ENCODE results near the gene HCRTR2. TPM values are rescaled to one million over a fixed set of nuclear protein-coding genes. Genes with fewer than 3 reads are reported as not detected.

The HCRTR2 gene
- total RNA-seq: not detected
- long read RNA-seq: 0 reads

DNA sequence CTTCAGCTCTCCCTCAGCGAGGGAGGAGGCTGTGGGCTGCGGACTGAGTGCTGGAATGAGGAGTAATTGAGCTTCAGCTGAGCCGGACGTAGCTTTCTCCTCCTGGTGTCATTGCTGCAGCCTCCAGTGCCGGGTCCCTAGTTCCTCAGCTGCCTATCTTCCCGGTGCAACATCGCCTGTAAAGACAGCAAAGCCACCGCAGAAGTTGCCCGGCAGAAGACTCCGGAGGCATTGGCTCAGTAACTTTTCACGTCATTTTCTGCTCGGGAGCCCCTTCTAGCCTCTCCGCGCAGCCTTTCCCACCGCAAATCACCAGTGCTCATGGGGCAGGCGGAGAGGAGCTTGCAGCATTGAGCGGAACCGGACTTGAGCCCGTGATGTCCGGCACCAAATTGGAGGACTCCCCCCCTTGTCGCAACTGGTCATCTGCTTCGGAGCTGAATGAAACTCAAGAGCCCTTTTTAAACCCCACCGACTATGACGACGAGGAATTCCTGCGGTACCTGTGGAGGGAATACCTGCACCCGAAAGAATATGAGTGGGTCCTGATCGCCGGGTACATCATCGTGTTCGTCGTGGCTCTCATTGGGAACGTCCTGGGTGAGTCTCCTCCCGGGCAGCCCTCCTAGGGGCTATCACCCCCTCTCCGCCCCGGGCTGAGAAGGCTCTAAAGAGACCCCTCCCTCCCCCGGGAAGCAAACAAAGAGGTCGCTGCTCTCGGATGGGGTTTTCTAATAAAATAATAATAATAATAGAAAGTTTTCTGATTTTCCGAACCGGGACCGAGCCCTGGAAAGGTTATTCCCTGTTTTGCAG, at the start of gene HCRTR2:
Gene HCRTR2, plus strand, starts transcription at position 305 of the 816 bp plus-strand sequence. Its CDS starts 73 bp downstream, at position 378.
- H3K27me3 ChIP-seq: no peaks in the 10 kb centered on the region
- no peaks in the 10 kb centered on the region for H3K4me1 ChIP-seq
- ATAC-seq (no peak), DNase-seq (peak in 1 of 3 donors; percentile 28)
- no peak within 1 kb of the TSS for H3K4me3 ChIP-seq
- 2% methylated on average over 25 of the region's 42 CpGs for WGBS (ENCODE audit: insufficient coverage, low coverage, low lambda C conversion rate, missing lambda C conversion rate)
- intact Hi-C loops (cut with DNase I): no loop called here
- H3K9me3 ChIP-seq: peaks cover 0 to 4% (median 0%) of the 10 kb centered on the region in 4 donors
- no peak for TF ChIP-seq POLR2A (IDR thresholded peaks at IDR 0.05)
- TF ChIP-seq CTCF (IDR thresholded peaks at IDR 0.05): no peak
- H3K27ac ChIP-seq: no peak within 1 kb of the TSS
- no peaks in the 10 kb centered on the region for H3K36me3 ChIP-seq

- H3K36me3 ChIP-seq: no peaks in the 10 kb centered on the region
- no peaks in the 10 kb centered on the region for H3K4me1 ChIP-seq
- no peak for TF ChIP-seq CTCF (IDR thresholded peaks at IDR 0.05)
- no peak for TF ChIP-seq POLR2A (IDR thresholded peaks at IDR 0.05)
- no peak overlapping the region for H3K4me3 ChIP-seq
- intact Hi-C loops (cut with DNase I): no loop called here
- H3K27ac ChIP-seq: no peak overlapping the region
- no peaks in the 10 kb centered on the region for H3K27me3 ChIP-seq
- H3K9me3 ChIP-seq: no peaks in the 10 kb centered on the region
- DNase-seq (no peak), ATAC-seq (no peak)
Observed at GRCh38 chr6:55130806-55131324, 43.5 kb upstream of the HCRTR2 start.

DNA sequence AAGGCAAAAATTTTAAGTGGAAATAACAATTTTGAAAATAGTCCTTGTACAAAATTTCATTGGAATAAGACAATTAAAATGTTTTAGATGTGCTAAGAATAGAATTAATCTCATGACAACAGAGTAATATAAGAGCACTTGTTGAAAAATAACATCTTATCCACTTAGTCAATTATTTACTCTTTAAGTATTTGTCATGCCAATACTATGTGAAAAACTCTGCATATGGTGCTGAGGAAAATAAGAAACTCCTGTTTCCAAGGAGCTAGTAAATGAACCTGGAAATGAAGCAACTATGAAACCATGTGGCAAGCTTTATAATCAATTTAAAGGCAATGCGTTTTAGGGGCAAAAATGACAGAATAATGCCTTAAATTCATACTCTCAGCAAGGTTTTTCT, 42.7 kb upstream of the HCRTR2 start:
- intact Hi-C loops (cut with DNase I): no loop called here
- no peak overlapping the region for H3K27ac ChIP-seq
- DNase-seq (no peak), ATAC-seq (no peak)
- H3K9me3 ChIP-seq: no peaks in the 10 kb centered on the region
- H3K4me3 ChIP-seq: no peak overlapping the region
- WGBS (ENCODE audit: insufficient coverage, low coverage, low lambda C conversion rate, missing lambda C conversion rate): 21% methylated on average over 1 of the region's 1 CpG
- TF ChIP-seq CTCF (IDR thresholded peaks at IDR 0.05): no peak
- TF ChIP-seq POLR2A (IDR thresholded peaks at IDR 0.05): no peak
- no peaks in the 10 kb centered on the region for H3K4me1 ChIP-seq
- H3K27me3 ChIP-seq: no peaks in the 10 kb centered on the region
- no peaks in the 10 kb centered on the region for H3K36me3 ChIP-seq

DNA sequence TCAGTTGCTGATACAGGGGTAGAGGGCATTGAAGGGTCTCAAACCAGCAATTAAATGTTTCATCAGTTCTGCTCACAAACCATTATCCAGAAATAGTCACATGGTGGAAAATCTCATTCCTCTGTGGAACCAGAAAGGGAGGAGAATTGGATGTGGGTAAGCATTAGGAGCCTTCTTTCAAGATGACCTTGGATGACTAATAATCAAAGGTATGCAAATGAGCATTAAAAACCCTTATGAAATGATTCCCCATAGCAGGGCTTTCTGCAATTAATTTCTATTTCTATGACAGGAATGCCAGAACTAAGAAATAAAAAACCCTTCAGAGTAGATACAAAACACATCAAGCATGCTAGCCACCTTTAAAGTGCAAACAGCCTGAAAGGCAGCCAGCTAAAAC, 37.4 kb upstream of the HCRTR2 start:
- no peaks in the 10 kb centered on the region for H3K4me1 ChIP-seq
- H3K27ac ChIP-seq: no peak overlapping the region
- TF ChIP-seq CTCF (IDR thresholded peaks at IDR 0.05) (no peak), POLR2A (IDR thresholded peaks at IDR 0.05) (no peak)
- intact Hi-C loops (cut with DNase I): no loop called here
- no peaks in the 10 kb centered on the region for H3K36me3 ChIP-seq
- no peaks in the 10 kb centered on the region for H3K9me3 ChIP-seq
- no peak overlapping the region for H3K4me3 ChIP-seq
- DNase-seq: no peak
- no peaks in the 10 kb centered on the region for H3K27me3 ChIP-seq
- ATAC-seq: no peak
